Activated CD4-positive, CD25-positive, alpha-beta regulatory T cell treated with anti-CD3 and anti-CD28 coated beads, Interleukin-2, amount 50 U/mL, for 24 hours (primary cell): ENCODE results near the gene ENTREP3.
"Not testable (repeated sequence)": the region's sequence is repeated elsewhere in the genome, so short reads cannot be mapped to it uniquely, and the experiment has no call there.

ENCODE experiments used
- ATAC-seq, 2 donors: fragments of 150-1000 bp; cut with Tn5 transposase; one replicate each; pipeline ENCODE4 v1.10.0; 2021; ENCODE audit warnings: mild to moderate bottlenecking in 1 of 2, moderate library complexity in 1 of 2

ENTREP3 gene

GRCh38 chr1:155250633-155251449 lies 4.4 kb downstream of the ENTREP3 start:
- ATAC-seq: peak; percentile 95 to 97

- ATAC-seq: peak in 1 of 2 donors; percentile 3
These were observed 5.0 kb downstream of the ENTREP3 start for GRCh38 chr1:155250246-155250632.

GRCh38 chr1:155247667-155248553 lies 7.4 kb downstream of the ENTREP3 start:
- no peak for ATAC-seq

- ATAC-seq: not testable (repeated sequence)
These were observed 8.5 kb downstream of the ENTREP3 start for GRCh38 chr1:155246796-155247195.

GRCh38 chr1:155245163-155245524 lies 10.1 kb downstream of the ENTREP3 start:
- ATAC-seq: no peak

GRCh38 chr1:155244368-155245162 lies 10.7 kb downstream of the ENTREP3 start:
- ATAC-seq: peak; percentile 89 to 92

GRCh38 chr1:155242805-155243358 lies 12.4 kb downstream of the ENTREP3 start:
- no peak for ATAC-seq

GRCh38 chr1:155241841-155242264 lies 13.4 kb downstream of the ENTREP3 start:
- ATAC-seq: no peak

- peak; percentile 51 to 65 for ATAC-seq
These were observed 14.1 kb downstream of the ENTREP3 start for GRCh38 chr1:155241069-155241679.

GRCh38 chr1:155236451-155236850 lies 18.8 kb downstream of the ENTREP3 start:
- no peak for ATAC-seq

GRCh38 chr1:155235375-155235774 lies 19.9 kb downstream of the ENTREP3 start:
- peak in 1 of 2 donors; percentile 39 for ATAC-seq

- ATAC-seq: not testable (repeated sequence)
These were observed 21.8 kb downstream of the ENTREP3 start for GRCh38 chr1:155233502-155233901.

- not testable (repeated sequence) for ATAC-seq
These were observed 23.0 kb downstream of the ENTREP3 start for GRCh38 chr1:155232001-155232978.

- not testable (repeated sequence) for ATAC-seq
These were observed 24.0 kb downstream of the ENTREP3 start for GRCh38 chr1:155231302-155231701.

GRCh38 chr1:155228096-155228427 lies 27.2 kb downstream of the ENTREP3 start:
- no peak for ATAC-seq

- ATAC-seq: peak; percentile 95
These were observed 27.8 kb downstream of the ENTREP3 start for GRCh38 chr1:155227261-155228095.

- peak; percentile 24 to 38 for ATAC-seq
These were observed 28.4 kb downstream of the ENTREP3 start for GRCh38 chr1:155226910-155227260.

- ATAC-seq: peak; percentile 46 to 53
These were observed 28.9 kb downstream of the ENTREP3 start for GRCh38 chr1:155226188-155226909.

- not testable (repeated sequence) for ATAC-seq
These were observed 29.9 kb downstream of the ENTREP3 start for GRCh38 chr1:155225404-155225759.
